NCI-H2196 treated with DMSO at 0.1 percent for 48 hours (cell line): ENCODE data around the gene PRICKLE2.

Experiments
- DNase-seq: peaks from one replicate; lab custom pipeline; 2025; ENCODE audit not compliant: unreplicated experiment; lab: John Stamatoyannopoulos, UW

Gene PRICKLE2

GRCh38 chr3:64251019-64251418 is 25.8 kb upstream of the PRICKLE2 start:
- no peak for DNase-seq

- no peak for DNase-seq
Measured at GRCh38 chr3:64247991-64248646, 22.9 kb upstream of the PRICKLE2 start.

GRCh38 chr3:64244011-64244942 is 19.0 kb upstream of the PRICKLE2 start:
- DNase-seq = no peak

- DNase-seq = no peak
Measured at GRCh38 chr3:64242435-64242834, 17.2 kb upstream of the PRICKLE2 start.

- DNase-seq = no peak
Measured at GRCh38 chr3:64240959-64241358, 15.7 kb upstream of the PRICKLE2 start.

- DNase-seq = no peak
Measured at GRCh38 chr3:64240396-64240795, 15.1 kb upstream of the PRICKLE2 start.

GRCh38 chr3:64239841-64240240 is 14.6 kb upstream of the PRICKLE2 start:
- no peak for DNase-seq

- DNase-seq = no peak
Measured at GRCh38 chr3:64238971-64239667, 13.9 kb upstream of the PRICKLE2 start.

GRCh38 chr3:64237083-64237482 is 11.8 kb upstream of the PRICKLE2 start:
- no peak for DNase-seq

- DNase-seq = no peak
Measured at GRCh38 chr3:64235605-64236004, 10.3 kb upstream of the PRICKLE2 start.

- no peak for DNase-seq
Measured at GRCh38 chr3:64234571-64234970, 9.3 kb upstream of the PRICKLE2 start.

GRCh38 chr3:64232821-64233220 is 7.6 kb upstream of the PRICKLE2 start:
- no peak for DNase-seq

- no peak for DNase-seq
Measured at GRCh38 chr3:64229903-64230302, 4.6 kb upstream of the PRICKLE2 start.

GRCh38 chr3:64228110-64228509 is 2.8 kb upstream of the PRICKLE2 start:
- no peak for DNase-seq

- no peak for DNase-seq
Measured at GRCh38 chr3:64226730-64227129, 1.5 kb upstream of the PRICKLE2 start.

- no peak for DNase-seq
Measured at GRCh38 chr3:64225695-64226499, 631 bp upstream of the PRICKLE2 start.

- no peak for DNase-seq
Measured at GRCh38 chr3:64223791-64224745, 1.2 kb downstream of the PRICKLE2 start.

- DNase-seq = no peak
Measured at GRCh38 chr3:64222501-64223111, 2.7 kb downstream of the PRICKLE2 start.

- no peak for DNase-seq
Measured at GRCh38 chr3:64221571-64222257, 3.6 kb downstream of the PRICKLE2 start.
